ENCODE results near the gene GLI1. TPM values are rescaled to one million over a fixed set of nuclear protein-coding genes. Genes with fewer than 3 reads are reported as not detected.

GLI1 gene
- total and polyA plus RNA-seq, 7 experiments from 2014 or later, result 0.39 to 1.4 (median 0.45) TPM; not detected in 2

- Mint-ChIP-seq H3K27ac (peak overlapping the region in 5 of 9 donors; percentile 9 to 58 (median 42)), H3K4me3 (peak overlapping the region in 1 of 10 donors; percentile 25), H3K36me3 (no peaks in the 10 kb centered on the region), H3K27me3 (peaks cover 0 to 18% (median 6%) of the 10 kb centered on the region in 5 donors), H3K4me1 (peaks cover 29 to 42% (median 32%) of the 10 kb centered on the region in 7 donors), H3K9me3 (peaks cover 0 to 2% (median 0%) of the 10 kb centered on the region in 11 donors)
- H3K9me3 ChIP-seq (ENCODE audit: control insufficient read depth in 2 of 3, low read length in 3 of 3), result no peaks in the 10 kb centered on the region
- no peaks in the 10 kb centered on the region for H3K27me3 ChIP-seq (ENCODE audit: control insufficient read depth in 2 of 2, insufficient read depth in 2 of 2, low read length in 2 of 2)
- ChIA-PET POLR2A (interaction anchor here (0.6 kb wide), 1 partner anchor 216 kb away, joined by 3 read pairs; no protein-coding TSS in a partner anchor), CTCF (interaction anchor here (0.6 to 6.5 kb wide), 4 partner anchors 10 to 192 kb away, joined by 3 to 101 read pairs (median 3); partner anchors contain the start of gene ARHGAP9)
- intact Hi-C loops (cut with micrococcal nuclease), result loop anchor here (1.0 to 10.0 kb wide), 5 partner anchors 150 to 345 kb away; partner anchors contain the start of genes LRP1 (in 1 of the 2), OS9 (in 1 of the 2) and STAT6 (in 1 of the 2)
- peaks cover 14 to 24% of the 10 kb centered on the region in 2 donors for H3K4me1 ChIP-seq (ENCODE audit: control insufficient read depth in 2 of 2, insufficient read depth in 2 of 2, low read length in 2 of 2)
- H3K4me3 ChIP-seq (ENCODE audit: low read length), result no peak overlapping the region
- DNase-seq (no peak), ATAC-seq (no peak)
- no peak overlapping the region for H3K27ac ChIP-seq (ENCODE audit: low read depth, low read length)
- no peaks in the 10 kb centered on the region for H3K36me3 ChIP-seq (ENCODE audit: control insufficient read depth in 2 of 3, insufficient read depth in 3 of 3, low read length in 3 of 3)
These were observed 2.7 kb upstream of the GLI1 start for GRCh38 chr12:57456737-57457490.

DNA sequence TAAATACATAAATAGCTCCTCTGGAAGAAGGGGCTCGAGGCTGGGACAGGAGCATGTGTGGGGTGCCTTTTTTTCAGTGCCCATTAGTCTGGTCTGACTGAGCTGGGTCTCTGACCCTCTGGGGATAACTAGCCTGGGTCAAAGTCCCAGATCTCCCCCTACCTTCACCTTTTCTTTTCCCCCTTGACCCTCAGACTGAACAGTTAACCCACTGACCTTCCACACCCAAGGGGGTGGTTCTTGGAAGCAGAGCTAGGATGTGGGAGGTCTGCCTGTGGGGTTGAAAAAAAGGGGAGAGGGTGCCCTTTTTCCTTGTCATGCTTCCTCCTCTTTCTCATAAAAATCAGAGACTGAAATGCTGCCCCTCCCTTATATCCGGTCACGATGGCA is 925 bp upstream of the GLI1 start:
- Histone ChIP-seq H3K27ac (ENCODE audit: low read depth, low read length) (peak overlapping the region; percentile 71), H3K27me3 (ENCODE audit: control insufficient read depth in 2 of 2, insufficient read depth in 2 of 2, low read length in 2 of 2) (no peaks in the 10 kb centered on the region), H3K4me3 (ENCODE audit: low read length) (peak overlapping the region; percentile 97), H3K9me3 (ENCODE audit: control insufficient read depth in 2 of 3, low read length in 3 of 3) (no peaks in the 10 kb centered on the region), H3K36me3 (ENCODE audit: control insufficient read depth in 2 of 3, insufficient read depth in 3 of 3, low read length in 3 of 3) (no peaks in the 10 kb centered on the region), H3K4me1 (ENCODE audit: control insufficient read depth in 2 of 2, insufficient read depth in 2 of 2, low read length in 2 of 2) (peaks cover 21 to 35% of the 10 kb centered on the region in 2 donors)
- Mint-ChIP-seq H3K27ac (peak overlapping the region; percentile 89 to 98 (median 96)), H3K4me3 (peak overlapping the region; percentile 78 to 99 (median 96)), H3K9me3 (peaks cover 0 to 2% (median 0%) of the 10 kb centered on the region in 11 donors), H3K4me1 (peaks cover 37 to 50% (median 41%) of the 10 kb centered on the region in 7 donors), H3K27me3 (peaks cover 0 to 22% (median 8%) of the 10 kb centered on the region in 5 donors), H3K36me3 (no peaks in the 10 kb centered on the region)
- ATAC-seq, result no peak
- DNase-seq, result no peak
- ChIA-PET CTCF (interaction anchor here (0.6 to 6.5 kb wide), 23 partner anchors 9 to 334 kb away, joined by 3 to 101 read pairs (median 4); partner anchors contain the start of genes ARHGAP9, B4GALNT1 and DCTN2), POLR2A (interaction anchor here (0.6 to 6.9 kb wide), 13 partner anchors 19 to 783 kb away, joined by 3 to 81 read pairs (median 5); partner anchors contain the start of genes ARHGAP9, B4GALNT1 and INHBC)
- intact Hi-C loops (cut with micrococcal nuclease), result loop anchor here (1.0 to 10.0 kb wide), 15 partner anchors 19 to 447 kb away; partner anchors contain the start of genes DCTN2 (in 2 of the 2), DDIT3 (in 2 of the 2), R3HDM2 (in 2 of the 2) and B4GALNT1 (in 1 of the 2)

DNA sequence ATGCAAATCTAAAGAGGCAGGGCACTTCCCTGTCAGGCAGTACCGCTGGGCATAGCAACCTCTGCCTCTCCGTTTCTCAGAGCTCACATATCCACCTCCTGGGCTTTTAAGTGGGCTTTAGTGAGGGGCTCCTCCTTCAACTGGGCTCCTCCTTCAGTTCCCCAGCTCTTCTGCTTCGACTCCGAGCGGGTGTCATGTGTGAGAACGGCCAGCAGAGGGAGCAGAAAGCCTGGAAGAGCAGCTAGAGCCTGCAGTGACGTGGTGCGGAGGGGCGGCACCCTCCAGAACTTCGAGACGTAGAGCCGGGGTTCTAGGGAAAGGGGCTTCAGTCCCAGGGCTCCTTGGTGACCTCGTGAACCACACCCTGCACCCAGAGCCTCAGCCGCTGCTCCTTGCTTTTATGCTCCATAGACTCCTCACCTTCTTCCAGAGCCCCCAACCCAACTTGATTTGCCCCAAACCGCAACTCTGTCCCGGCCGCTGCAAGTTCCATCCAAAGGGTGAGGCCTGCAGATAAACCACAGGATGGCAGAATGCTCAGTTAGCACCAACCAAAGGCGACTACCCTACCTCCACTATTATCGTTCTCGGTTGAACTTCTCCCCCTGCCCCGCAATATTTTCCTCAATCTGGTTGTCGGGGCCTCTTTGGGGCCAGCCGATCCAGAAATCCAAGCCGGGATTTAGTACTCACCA is 383 bp upstream of the GLI1 start:
- peaks cover 21 to 35% of the 10 kb centered on the region in 2 donors for H3K4me1 ChIP-seq (ENCODE audit: control insufficient read depth in 2 of 2, insufficient read depth in 2 of 2, low read length in 2 of 2)
- Mint-ChIP-seq H3K9me3 (peaks cover 0 to 2% (median 0%) of the 10 kb centered on the region in 11 donors), H3K4me1 (peaks cover 37 to 54% (median 41%) of the 10 kb centered on the region in 7 donors), H3K27ac (peak overlapping the region; percentile 89 to 98 (median 96)), H3K27me3 (peaks cover 0 to 22% (median 8%) of the 10 kb centered on the region in 5 donors), H3K36me3 (no peaks in the 10 kb centered on the region), H3K4me3 (peak overlapping the region; percentile 78 to 99 (median 96))
- no peaks in the 10 kb centered on the region for H3K36me3 ChIP-seq (ENCODE audit: control insufficient read depth in 2 of 3, insufficient read depth in 3 of 3, low read length in 3 of 3)
- DNase-seq (peak; percentile 79 to 94 (median 92)), ATAC-seq (peak; percentile 87)
- H3K4me3 ChIP-seq (ENCODE audit: low read length), result peak overlapping the region; percentile 97
- no peaks in the 10 kb centered on the region for H3K9me3 ChIP-seq (ENCODE audit: control insufficient read depth in 2 of 3, low read length in 3 of 3)
- intact Hi-C loops (cut with micrococcal nuclease), result loop anchor here (1.0 to 10.0 kb wide), 15 partner anchors 18 to 446 kb away; partner anchors contain the start of genes DCTN2 (in 2 of the 2), DDIT3 (in 2 of the 2), R3HDM2 (in 2 of the 2) and B4GALNT1 (in 1 of the 2)
- H3K27ac ChIP-seq (ENCODE audit: low read depth, low read length), result peak overlapping the region; percentile 71
- H3K27me3 ChIP-seq (ENCODE audit: control insufficient read depth in 2 of 2, insufficient read depth in 2 of 2, low read length in 2 of 2), result no peaks in the 10 kb centered on the region
- ChIA-PET POLR2A (interaction anchor here (0.7 to 6.9 kb wide), 13 partner anchors 19 to 783 kb away, joined by 3 to 81 read pairs (median 5); partner anchors contain the start of genes ARHGAP9, B4GALNT1 and INHBC), CTCF (interaction anchor here (0.6 to 6.5 kb wide), 21 partner anchors 10 to 335 kb away, joined by 3 to 101 read pairs (median 4); partner anchors contain the start of genes ARHGAP9, B4GALNT1 and DCTN2)

DNA sequence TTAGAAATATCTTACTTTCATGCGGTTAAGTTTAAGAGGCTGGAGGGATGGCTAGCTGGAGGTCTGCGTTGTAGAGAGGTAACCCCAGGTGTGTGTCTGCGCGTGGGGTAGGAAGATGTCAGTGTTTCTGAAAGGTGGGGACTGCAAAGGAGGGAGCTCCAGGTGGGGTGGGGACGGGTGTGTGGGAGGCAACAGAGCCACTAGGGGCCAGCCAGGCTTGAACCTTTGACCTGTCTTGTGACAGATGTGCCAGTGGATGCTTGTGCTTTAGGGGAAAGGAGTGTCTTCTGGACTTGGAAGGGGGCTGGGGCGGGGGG is 841 bp downstream of the GLI1 start:
- no peak overlapping the region for H3K4me3 ChIP-seq (ENCODE audit: low read length)
- ATAC-seq, result no peak

GRCh38 chr12:57460841-57461275 is 1.3 kb downstream of the GLI1 start:
- no peak for ATAC-seq
- no peak overlapping the region for H3K27ac ChIP-seq (ENCODE audit: low read depth, low read length)
- H3K36me3 ChIP-seq (ENCODE audit: control insufficient read depth in 2 of 3, insufficient read depth in 3 of 3, low read length in 3 of 3), result no peaks in the 10 kb centered on the region
- peaks cover 0 to 22% (median 8%) of the 10 kb centered on the region in 5 donors for H3K27me3 Mint-ChIP-seq
- H3K4me3 ChIP-seq (ENCODE audit: low read length), result peak overlapping the region; percentile 13
- CTCF ChIA-PET, result interaction anchor here (1.1 to 6.5 kb wide), 5 partner anchors 8 to 52 kb away, joined by 3 to 101 read pairs (median 4); partner anchors contain the start of genes ARHGAP9 and R3HDM2
- peaks cover 21 to 35% of the 10 kb centered on the region in 2 donors for H3K4me1 ChIP-seq (ENCODE audit: control insufficient read depth in 2 of 2, insufficient read depth in 2 of 2, low read length in 2 of 2)
- H3K36me3 Mint-ChIP-seq, result no peaks in the 10 kb centered on the region
- peaks cover 37 to 55% (median 42%) of the 10 kb centered on the region in 7 donors for H3K4me1 Mint-ChIP-seq
- no peak for DNase-seq
- POLR2A ChIA-PET, result interaction anchor here (0.6 to 6.9 kb wide), 6 partner anchors 9 to 380 kb away, joined by 3 to 81 read pairs (median 4); partner anchors contain the start of genes ARHGAP9, DDIT3 and MBD6
- peak overlapping the region in 3 of 9 donors; percentile 5 to 67 (median 28) for H3K27ac Mint-ChIP-seq
- no peaks in the 10 kb centered on the region for H3K9me3 ChIP-seq (ENCODE audit: control insufficient read depth in 2 of 3, low read length in 3 of 3)
- peaks cover 0 to 2% (median 0%) of the 10 kb centered on the region in 11 donors for H3K9me3 Mint-ChIP-seq
- H3K4me3 Mint-ChIP-seq, result peak overlapping the region; percentile 78 to 93 (median 87)
- no peaks in the 10 kb centered on the region for H3K27me3 ChIP-seq (ENCODE audit: control insufficient read depth in 2 of 2, insufficient read depth in 2 of 2, low read length in 2 of 2)
- intact Hi-C loops (cut with micrococcal nuclease), result no loop called here

More for the DNA sequence above, 841 bp downstream of the GLI1 start:
- peaks cover 37 to 54% (median 45%) of the 10 kb centered on the region in 7 donors for H3K4me1 Mint-ChIP-seq
- Histone ChIP-seq H3K4me1 (ENCODE audit: control insufficient read depth in 2 of 2, insufficient read depth in 2 of 2, low read length in 2 of 2) (peaks cover 21 to 35% of the 10 kb centered on the region in 2 donors), H3K9me3 (ENCODE audit: control insufficient read depth in 2 of 3, low read length in 3 of 3) (no peaks in the 10 kb centered on the region), H3K36me3 (ENCODE audit: control insufficient read depth in 2 of 3, insufficient read depth in 3 of 3, low read length in 3 of 3) (no peaks in the 10 kb centered on the region), H3K27me3 (ENCODE audit: control insufficient read depth in 2 of 2, insufficient read depth in 2 of 2, low read length in 2 of 2) (no peaks in the 10 kb centered on the region), H3K27ac (ENCODE audit: low read depth, low read length) (no peak overlapping the region)
- CTCF ChIA-PET, result interaction anchor here (1.1 to 6.5 kb wide), 5 partner anchors 9 to 52 kb away, joined by 3 to 101 read pairs (median 4); partner anchors contain the start of genes ARHGAP9 and R3HDM2
- POLR2A ChIA-PET, result interaction anchor here (0.5 to 6.9 kb wide), 7 partner anchors 9 to 246 kb away, joined by 3 to 81 read pairs (median 3); partner anchors contain the start of genes ARHGAP9, DDIT3 and MBD6
- intact Hi-C loops (cut with micrococcal nuclease), result no loop called here
- H3K9me3 Mint-ChIP-seq, result peaks cover 0 to 2% (median 0%) of the 10 kb centered on the region in 11 donors
- H3K4me3 Mint-ChIP-seq, result peak overlapping the region; percentile 72 to 98 (median 88)
- H3K27ac Mint-ChIP-seq, result peak overlapping the region in 8 of 9 donors; percentile 25 to 88 (median 66)
- no peaks in the 10 kb centered on the region for H3K36me3 Mint-ChIP-seq
- H3K27me3 Mint-ChIP-seq, result peaks cover 0 to 22% (median 8%) of the 10 kb centered on the region in 5 donors
- peak in 2 of 9 donors; percentile 30 to 36 for DNase-seq

All from naive thymus-derived CD4-positive, alpha-beta T cell (primary cell).